HL-60/S4 (cell line): ENCODE measurements around the gene ARID4A.
"Not testable (repeated sequence)": the region's sequence is repeated elsewhere in the genome, so short reads cannot be mapped to it uniquely, and the experiment has no call there.

Experiments used
- in situ Hi-C: fragments of 300-500 bp; cut with MboI; formaldehyde crosslinking; loops from 2 replicates; pipeline ENCODE4 v1.14.3; 2022; ENCODE audit warnings: low sequenced_read_pairs

The ARID4A gene

DNA sequence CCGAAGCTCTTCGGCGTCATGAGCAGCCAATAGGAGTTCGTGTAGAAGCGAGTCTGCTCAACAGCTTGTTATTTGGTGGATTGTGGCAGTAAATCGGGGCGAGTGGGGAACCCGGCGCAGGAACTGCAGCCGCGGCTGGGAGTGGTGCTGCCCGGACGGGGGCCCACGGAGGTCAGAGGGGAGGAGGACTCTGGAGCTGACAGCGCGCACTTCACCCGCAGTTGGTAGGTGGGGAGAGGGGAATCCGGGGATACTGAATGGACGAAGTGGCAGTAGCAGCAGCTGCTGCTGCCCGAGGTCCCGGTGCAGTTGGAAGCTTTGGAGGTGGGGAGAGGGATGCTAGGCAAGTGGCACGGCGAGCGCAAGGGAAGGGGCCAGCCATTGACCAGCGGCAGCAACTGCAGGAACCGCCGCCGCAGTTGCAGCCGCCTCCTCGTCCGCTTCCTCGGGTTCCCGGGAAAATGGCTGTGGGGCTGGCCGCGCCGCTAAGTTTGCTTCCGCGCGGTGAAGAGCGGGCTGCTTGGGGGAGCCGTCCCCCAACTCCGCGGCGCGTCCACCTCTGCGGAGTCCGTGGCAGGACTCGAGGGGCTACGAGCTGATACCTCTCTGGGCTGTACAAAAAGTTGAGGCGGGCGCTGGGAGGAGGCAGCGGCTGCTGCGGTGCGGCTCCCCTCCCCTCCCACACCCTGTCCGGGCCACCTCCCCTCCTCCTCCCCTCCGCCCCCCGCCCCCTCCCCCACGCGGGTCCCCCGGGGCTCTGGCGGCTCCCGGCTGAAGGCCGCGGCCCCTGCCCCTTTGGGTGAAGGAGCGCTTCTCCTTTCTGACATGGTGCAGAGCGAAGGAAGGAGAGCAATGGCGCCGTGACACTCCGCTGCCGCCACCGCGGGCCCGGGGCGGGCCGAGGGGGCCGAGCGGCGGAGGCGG is at the start of gene ARID4A:
TSS of gene ARID4A (plus strand) at position 79 of the 924 bp plus-strand sequence. CDS start 1,300 bp downstream, outside the sequence.
- in situ Hi-C loops, result no loop called here

- in situ Hi-C loops, result loop anchor here (5.0 kb wide), 1 partner anchor 43 kb away; no protein-coding TSS in a partner anchor
These were observed 48.7 kb upstream of the ARID4A start for GRCh38 chr14:58249611-58250010.

GRCh38 chr14:58258156-58258555 is 40.2 kb upstream of the ARID4A start:
- in situ Hi-C loops, result no loop called here

DNA sequence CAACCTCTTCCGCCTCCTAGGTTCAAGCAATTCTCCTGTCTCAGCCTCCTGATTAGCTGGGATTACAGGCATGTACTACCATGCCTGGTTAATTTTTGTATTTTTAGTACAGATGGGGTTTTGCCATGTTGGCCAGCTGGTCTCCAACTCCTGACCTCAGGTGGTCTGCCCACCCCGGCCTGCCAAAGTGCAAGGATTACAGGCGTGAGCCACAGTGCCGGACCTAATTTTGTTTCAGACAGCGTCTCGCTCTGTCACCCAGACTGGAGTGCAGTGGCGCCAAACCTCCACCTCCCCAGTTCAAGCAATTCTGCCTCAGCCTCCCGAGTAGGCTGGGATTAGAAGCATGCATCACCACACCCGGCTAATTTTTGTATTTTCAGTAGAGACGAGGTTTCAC is 36.4 kb upstream of the ARID4A start:
- in situ Hi-C loops, result not testable (repeated sequence)

DNA sequence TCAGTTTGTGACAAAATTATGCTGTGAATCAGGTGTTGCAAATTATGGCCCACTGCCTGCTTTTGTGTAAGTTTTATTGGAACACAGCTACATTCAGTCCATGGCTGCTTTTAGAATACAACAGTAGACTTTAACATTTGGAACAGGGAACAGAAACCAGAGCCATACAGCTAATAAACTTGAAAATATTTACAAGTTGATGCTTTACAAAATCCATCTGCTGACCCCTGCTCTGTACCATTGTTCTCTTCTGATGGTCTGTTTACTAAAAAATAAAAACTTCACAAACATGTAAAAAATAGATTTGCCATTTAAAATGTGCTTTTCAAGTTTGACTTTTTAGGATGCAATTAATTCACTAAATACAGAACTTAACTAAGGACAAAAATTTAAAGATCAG is 33.0 kb upstream of the ARID4A start:
- in situ Hi-C loops, result no loop called here

GRCh38 chr14:58270628-58271027 is 27.7 kb upstream of the ARID4A start:
- in situ Hi-C loops, result no loop called here

DNA sequence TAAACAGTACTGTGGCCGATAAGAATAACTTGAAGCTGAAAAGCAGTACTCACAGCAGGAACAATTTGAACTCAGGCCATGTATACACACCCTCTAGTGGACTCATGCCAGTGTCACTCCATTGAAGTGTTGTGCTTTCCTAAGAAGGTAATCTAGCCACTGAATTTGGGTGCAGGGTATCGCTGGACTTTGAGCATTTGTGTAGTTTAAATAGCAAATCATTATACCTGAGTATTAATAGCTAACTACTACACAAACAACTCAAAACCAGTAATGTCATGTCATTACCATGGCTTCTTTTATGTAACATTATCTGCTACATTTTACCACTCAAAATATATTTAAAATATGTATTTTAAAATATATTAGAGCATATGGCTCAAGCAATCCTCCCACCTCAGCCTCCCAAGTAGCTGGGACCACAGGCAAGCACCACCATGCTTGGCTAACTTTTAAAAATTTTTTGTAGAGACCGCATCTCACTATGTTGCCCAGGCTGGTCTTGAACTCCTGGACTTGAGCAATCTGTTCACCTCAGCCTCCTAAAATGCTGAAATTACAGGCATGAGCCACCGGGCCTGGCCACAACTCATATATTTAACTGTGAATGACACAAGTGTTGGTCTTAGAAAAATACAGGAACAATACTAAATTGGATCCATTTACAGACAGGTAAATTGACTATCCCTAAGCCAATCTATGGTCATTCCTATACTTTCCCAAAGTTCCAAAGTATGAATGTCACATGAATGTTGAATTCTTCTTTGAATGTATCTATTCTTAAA is 25.6 kb upstream of the ARID4A start:
- in situ Hi-C loops, result no loop called here

- in situ Hi-C loops, result no loop called here
These were observed 23.5 kb upstream of the ARID4A start for GRCh38 chr14:58274881-58275280.

- in situ Hi-C loops, result no loop called here
These were observed 22.7 kb upstream of the ARID4A start for GRCh38 chr14:58275527-58276190.

DNA sequence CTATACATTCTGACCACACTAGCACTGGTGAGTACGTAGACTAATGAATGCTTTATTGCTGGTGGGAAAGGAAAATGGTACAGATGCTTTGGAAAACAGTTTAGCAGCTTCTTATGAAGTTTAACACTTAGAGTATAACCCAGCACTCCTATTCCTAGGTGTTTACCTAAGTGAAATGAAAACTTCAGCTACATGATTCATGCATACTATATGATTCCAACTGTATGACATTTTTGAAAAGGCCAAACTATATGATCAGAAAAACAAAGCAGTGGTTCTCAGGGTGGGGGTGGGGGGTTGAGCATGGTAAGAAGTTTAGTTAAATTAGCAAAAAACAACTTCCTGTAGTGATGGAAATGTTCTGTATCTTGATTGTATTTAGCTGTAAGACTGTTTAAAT is 22.1 kb upstream of the ARID4A start:
- in situ Hi-C loops, result no loop called here

DNA sequence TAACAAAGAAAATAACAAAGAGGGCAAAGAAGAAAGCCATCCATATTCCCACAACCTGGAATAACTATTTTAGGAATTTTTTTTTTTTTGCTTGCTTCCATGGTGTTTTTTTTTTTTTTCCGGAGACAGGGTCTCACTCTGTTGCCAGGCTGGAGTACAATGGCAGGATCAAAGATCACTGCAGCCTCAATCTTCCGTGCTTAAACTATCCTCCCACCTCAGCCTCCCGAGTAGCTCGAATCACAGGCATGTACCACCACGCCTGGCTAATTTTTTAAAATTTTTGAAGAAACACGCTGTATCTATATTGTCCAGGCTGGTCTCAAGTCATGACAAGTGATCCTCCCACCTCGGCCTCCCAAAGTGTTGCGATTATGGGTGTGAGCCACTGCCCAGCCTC is 20.2 kb upstream of the ARID4A start:
- in situ Hi-C loops, result no loop called here

DNA sequence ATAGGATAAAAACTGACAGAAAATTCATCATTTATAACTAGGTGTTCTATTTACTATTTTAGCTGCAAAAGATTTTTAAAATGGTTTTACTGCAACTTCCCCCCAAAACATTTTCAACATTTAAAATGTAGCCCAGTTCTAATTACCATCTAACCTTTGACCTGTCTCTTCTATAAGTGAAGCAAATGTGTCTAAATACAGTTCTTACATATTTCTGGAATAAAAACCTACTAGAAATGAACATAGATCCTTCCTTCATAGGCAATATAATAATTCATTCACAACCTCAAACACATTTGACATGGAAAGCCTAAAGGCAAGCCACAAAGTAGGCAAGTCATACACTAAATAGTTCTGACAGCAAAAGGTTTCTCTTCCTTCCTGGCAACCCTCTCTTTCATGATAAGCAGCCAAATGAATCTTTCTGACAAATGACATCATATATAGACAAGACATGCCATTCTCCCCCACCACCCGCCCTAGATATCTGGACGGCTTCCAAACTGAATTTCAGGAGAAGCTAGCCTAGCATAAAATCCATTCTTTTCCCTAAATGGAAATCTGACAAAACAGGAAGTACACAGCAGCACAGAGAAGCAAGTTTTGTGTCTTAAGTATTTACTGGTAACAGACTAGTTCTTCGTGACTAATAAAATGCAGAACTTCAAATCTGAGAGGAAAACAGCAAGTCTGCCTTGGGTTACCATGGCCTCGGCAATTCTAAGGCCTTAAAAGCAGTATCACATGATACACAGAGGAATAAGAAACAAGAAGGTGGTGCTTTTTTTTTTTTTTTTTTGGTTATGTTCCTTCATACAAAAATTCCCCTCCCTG is 17.2 kb upstream of the ARID4A start:
- in situ Hi-C loops, result no loop called here

DNA sequence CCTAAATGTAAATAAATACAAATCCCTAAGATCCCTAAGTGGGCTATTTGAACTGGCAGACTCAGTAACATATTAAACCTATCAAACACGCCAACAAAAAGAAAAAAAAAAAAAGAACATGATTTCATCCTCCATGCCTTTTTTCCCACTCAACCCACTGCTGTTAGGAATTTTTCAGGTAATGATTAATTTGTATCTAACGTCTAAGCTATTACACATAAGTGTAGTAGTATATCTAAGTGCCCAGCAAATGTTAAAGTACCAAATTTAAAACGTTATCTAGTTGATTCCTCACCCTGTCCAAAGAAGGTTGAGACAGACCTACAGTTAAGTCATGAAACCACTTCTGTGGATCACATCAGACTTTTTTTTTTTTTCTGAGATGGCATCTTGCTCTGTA is 16.4 kb upstream of the ARID4A start:
- in situ Hi-C loops, result no loop called here

GRCh38 chr14:58282925-58283593 is 15.3 kb upstream of the ARID4A start:
- in situ Hi-C loops, result no loop called here

- in situ Hi-C loops, result no loop called here
These were observed 14.6 kb upstream of the ARID4A start for GRCh38 chr14:58283730-58284129.

- in situ Hi-C loops, result no loop called here
These were observed 13.2 kb upstream of the ARID4A start for GRCh38 chr14:58285132-58285531.

DNA sequence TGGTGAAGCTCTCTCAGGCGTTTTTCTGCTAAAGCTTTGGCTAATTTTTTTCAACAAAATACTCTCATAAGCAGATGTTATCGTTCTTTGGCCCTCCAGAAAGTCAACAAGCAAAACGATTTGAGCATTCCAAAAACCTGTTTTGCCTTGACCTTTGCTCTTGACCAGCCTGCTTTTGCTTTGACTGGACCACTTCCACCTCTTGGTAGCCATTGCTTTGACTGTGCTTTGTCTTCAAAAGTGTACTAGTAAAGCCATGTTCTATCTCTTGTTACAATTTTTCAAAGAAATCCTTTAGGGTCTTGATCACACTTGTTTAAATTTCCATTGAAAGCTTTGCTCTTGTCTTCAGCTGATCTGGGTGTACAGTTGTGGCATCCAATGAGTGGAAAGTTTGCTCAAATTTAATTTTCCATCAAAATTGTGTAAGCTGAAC is 10.7 kb upstream of the ARID4A start:
- in situ Hi-C loops, result no loop called here

DNA sequence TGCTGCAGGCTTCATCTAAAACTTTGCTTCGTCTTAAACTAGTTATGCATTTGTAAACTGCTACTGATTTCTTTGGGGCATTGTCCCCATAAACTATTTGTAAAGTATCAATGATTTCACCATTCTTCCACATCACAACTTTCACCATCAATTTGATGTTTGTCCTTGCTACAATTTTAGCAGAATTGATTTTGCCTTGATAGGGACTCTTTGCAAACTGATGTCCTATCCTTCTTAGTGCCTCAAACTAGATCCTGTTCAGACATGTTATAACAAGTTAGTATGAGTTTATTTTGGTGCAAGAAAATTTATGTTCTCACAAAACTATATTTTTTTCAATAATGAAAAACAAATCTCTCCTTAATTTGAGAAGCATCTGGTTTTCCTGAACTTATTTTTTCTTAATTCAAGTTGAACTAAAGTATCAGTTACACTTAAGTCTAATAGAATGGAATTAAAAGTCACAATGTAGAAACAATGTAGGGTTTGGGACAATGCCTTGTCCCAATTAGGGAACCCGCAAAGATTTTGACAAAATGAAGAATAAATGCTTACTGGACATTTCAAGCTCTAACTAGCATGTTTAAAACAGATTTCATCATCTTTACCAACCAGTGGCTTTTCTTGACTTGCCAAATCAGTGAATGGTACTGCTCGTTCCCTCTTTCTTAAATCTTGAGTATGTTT is 10.1 kb upstream of the ARID4A start:
- in situ Hi-C loops, result no loop called here

- in situ Hi-C loops, result loop anchor here (5.0 kb wide), 1 partner anchor 44 kb away; no protein-coding TSS in a partner anchor
These were observed 6.7 kb upstream of the ARID4A start for GRCh38 chr14:58291646-58292045.
